DMS153 treated with DMSO at 0.1 percent for 48 hours (cell line): Measurements from ENCODE around the gene TIA1.
A peak's percentile ranks its signal among the peaks of the same experiment; 100 is the strongest.
"Not testable (repeated sequence)": the region's sequence is repeated elsewhere in the genome, so short reads cannot be mapped to it uniquely, and the experiment has no call there.

Experiments
- DNase-seq: peaks from one replicate; lab custom pipeline; 2025; ENCODE audit not compliant: unreplicated experiment; lab: John Stamatoyannopoulos, UW

TIA1 gene

DNA sequence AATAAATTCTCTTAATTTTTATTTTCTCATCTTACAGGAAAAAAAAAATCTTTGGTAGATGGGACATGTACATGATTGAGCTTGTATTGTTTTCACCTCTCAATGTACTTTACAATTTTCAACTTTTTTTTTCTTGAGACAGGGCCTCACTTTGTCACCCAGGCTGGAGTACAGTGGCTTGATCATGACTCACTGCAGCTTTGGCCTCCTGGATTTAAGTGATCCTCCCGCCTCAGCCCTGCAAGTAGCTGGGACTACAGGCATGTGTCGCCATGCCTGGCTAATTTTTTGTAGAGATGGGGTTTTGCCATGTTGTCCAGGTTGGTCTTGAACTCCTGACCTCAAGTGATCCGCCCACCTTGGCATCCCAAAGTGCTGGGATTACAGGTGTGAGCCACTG lies 25.1 kb downstream of the TIA1 start:
- DNase-seq = not testable (repeated sequence)

DNA sequence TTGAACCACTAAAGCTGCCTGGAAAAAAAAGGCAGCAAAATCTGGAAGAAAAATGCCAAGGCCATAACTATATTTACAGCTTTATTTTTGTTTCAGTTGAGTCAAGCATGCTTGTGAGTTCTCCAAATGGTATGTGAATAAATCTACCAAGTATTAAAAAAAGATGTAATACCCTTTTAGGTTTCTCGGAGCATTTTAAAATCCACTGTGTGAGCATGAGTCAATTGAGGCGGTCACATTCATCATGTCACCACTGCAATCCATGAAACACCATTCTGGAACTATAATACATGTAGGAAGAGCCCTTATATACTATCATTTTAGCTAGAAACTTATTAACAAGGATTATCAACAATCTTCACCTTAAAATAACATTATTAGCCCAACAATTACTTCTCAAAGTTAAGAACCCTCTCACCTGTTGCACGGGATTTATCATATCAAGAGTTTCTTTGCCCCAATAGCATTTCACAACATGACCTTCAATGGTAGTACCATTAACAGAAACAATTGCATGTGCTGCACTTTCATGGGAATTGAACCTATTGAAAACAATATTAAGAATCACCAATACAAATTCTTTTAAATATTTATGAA lies 33.4 kb downstream of the TIA1 start:
- DNase-seq = no peak

DNA sequence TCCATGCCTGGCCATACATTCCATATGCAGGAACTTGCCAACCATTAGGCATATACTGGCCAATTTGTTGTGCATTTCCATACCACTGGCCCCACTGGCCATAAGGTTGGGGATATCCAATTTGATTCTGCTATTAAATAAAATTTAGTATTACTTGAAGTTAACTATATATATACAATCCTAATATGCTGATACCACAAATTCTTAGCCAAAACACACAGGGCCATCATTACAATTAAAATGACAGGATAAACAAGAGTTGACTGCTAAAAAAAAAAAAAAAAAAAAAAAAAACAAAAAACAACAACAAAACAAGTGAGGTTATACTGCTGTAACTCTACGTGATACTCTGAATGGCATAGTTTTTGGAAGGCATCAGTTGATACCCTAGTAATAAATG lies 34.1 kb downstream of the TIA1 start:
- no peak for DNase-seq

DNA sequence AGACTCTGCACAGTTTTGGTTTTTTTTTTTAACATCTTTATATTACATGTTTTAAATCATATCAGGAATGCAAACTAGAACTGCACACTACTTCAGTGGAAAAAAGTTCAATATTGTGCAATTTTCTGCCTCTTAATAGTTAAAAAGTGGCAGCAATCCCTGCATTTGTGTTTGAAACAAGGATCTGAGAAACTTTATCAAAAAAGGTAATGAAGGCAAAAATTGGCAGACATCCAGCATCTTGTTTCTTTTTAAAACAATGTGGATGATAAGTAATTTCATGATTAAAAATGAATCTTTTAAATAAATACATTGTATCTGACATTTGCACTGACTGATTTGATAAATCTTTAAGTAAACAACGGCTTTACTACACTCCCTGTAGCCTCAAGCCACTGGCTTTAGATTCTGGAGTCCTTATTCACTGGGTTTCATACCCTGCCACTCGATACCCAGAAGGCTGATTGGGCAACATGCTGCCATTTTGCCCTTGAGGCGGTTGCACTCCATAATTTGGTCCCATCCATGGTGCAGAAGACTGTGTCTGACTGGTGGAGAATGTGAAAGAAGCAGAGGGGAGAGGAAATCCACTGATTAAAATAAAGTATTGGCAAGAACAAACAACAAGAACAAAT lies 36.0 kb downstream of the TIA1 start:
- no peak for DNase-seq

DNA sequence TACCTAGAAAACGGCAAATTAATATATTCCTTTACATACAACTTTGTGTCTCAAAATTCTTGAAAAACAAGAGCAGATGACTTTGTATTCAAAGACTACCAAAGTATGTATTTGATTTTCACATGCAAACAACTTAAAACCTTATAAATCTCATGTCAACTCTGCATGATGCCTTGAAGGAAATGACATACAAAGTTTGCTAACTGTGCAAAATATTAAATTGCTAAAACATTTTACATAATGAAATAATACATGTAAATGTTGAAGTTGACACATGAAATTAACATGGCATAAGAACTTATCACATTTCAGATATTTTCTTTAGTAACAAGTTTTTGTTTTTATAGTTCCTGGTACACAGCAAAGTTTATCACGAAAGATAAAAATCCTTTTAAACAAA lies 36.8 kb downstream of the TIA1 start:
- no peak for DNase-seq

DNA sequence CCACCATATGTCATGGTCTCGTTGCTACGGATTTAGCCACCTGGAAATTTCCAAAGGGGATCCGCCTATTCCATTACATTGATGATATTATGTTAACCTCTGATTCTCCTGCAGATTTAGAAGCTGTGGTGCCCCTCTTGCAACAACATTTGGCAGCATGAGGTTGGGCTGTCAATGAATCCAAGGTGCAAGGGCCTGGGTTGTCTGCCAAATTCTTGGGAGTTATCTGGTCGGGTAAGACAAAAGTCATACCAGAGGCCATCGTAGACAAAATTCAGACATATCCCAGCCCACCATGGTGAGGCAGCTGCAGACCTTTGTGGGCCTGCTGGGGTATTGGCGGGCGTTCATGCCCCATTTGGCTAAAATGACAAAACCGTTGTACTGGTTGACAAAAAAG lies 44.0 kb downstream of the TIA1 start:
- no peak for DNase-seq

DNA sequence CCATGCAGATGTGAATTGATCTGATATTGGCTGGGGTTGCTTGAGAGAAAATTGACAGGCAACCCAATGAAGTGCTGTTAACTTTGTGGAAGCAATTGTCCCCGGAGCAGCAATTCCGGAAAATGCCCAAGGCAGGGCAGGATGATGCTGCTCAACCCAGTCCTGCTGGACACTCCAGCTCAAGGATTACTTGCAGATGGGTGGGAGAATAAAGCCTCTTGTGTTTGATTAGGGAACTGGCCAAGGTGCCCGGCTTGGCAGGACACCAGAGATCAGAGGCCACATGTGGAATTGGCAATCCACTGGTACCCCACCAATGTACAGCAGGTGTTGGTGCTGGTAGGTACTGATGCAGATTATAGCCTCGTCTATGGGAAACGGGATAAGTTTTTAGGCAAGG lies 45.3 kb downstream of the TIA1 start:
- DNase-seq = no peak

DNA sequence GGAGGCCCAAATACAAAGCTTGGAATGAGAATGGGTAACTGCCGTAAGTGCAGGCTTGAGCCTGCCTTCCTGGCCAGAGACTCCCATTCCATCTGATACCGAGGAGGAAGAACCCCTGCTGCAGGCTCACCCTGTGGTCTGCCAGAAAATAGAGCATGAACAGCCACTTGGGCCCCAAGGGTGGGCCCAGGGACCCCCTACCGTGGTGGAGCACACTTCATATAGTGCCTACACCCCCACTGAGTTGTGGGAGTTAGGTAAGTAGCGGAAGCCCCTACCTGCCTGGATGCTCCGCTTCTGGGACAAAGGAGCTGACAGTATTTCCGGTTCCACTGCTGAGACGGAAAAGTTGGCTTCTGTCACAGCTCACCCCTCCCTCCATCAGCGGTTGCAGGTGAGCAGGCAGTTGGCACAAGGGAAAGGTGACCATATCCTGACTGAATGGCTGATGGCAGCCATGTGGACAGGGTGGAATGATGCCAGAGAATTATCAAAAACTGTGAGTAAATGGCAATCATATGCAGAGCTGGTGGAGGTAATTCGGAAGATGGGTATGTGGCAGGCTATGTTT lies 46.1 kb downstream of the TIA1 start:
- peak; percentile 32 for DNase-seq

DNA sequence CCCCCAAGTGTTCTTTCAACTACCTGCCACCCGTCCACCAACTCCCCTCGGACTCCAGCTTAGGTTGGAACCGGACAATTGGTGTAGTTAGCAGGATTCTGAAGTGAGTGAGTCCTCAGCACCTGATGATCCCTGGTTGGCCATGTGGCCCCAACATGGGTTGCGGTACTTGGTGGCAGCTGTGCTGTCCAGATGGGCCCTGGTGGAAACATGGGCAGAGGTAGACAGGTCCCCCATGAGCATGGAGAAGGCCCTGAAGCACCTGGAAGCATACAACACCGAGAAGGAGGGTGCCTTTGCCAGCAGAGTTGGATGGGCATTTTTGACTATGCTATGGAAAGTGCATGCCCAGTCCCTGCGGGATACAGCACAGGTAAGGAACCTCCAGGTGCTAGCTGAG lies 46.6 kb downstream of the TIA1 start:
- no peak for DNase-seq

DNA sequence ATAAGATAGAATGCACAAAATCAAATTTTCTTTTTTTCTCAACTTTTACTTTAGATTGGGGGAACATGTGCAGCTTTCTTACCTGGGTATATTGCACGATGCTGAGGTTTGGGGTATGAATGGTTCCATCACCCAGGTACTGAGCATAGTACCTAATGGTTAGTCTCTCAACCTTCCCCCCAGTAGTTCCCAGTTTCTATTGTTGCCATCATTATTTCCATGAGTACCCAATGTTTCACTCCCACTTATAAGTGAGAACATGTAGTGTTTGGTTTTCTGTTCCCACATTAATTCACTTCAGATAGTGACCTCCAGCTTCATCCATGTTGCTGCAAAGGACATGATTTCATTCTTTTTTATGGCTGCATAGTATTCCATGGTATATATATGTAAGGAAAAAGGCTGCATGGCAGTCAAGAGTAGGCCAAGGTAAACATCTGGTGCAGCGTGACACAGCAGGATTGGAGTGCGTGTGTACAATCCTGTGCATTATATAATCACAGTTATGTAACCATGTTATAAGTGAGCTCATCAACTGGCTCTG lies 47.1 kb downstream of the TIA1 start:
- DNase-seq = no peak

DNA sequence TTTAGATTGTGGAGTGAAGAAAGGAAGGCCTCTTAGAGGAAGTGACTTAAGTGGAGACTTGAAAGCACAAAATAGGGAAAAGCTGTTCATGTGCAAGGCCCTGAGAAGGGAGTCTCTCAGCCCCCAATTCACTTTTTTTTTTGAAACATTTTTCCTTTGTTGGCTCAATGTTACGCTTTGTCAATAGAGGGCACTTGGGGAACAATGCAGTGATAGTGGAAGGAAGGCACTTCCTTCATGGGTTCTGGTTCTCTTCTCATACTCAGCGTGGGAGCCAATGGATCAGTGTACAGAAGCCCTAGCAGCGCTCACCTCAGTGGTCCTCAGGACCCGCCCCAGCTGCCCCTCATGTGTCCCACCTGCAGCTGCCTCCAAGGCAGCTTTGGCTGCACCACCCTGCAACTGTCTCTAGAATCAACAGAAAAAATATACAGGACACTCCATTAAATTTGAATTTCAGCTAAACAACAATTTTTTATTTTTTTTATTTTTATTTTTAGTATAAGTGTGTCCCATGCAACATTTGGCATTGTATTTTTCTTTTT lies 49.0 kb downstream of the TIA1 start:
- no peak for DNase-seq

DNA sequence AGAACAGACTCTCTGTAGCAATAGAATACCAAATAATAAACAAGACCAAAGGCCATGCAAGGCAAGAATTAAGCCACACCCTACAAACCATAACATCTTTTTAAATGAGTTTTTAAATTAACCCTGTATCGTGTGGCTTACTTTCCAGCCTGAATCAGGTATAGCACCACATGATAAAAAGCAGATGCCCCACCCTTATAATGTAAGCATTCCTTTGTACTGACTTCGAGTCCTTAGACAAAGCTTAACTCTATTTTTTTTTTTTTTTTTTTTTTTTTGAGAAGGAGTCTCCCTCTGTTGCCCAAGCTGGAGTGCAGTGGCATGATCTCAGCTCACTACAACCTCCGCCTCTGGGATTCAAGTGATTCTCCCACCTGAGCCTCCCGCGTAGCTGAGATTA lies 55.9 kb downstream of the TIA1 start:
- DNase-seq = no peak

DNA sequence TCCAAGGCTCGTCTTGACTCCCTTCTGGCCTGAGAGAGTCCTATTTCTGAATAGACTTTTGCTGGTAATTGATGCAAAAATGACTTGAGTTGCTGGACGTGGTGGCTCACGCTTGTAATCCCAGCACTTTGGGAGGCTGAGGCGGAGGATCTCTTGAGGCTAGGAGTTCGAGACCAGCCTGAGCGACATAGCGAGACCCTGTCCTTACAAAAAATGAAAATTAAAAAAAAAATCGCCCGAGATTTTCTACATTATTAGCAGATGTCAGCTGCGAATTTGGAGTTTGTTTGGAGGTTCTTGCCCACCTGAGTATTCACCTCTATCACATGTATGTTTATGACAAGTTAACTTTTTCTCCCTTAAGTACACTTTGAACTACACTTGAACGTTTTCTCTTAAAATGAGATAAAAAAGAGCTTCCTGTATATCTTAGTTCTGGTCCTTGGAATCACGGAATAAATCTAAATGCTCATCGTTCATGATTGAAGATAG lies 57.1 kb downstream of the TIA1 start:
- DNase-seq = no peak

DNA sequence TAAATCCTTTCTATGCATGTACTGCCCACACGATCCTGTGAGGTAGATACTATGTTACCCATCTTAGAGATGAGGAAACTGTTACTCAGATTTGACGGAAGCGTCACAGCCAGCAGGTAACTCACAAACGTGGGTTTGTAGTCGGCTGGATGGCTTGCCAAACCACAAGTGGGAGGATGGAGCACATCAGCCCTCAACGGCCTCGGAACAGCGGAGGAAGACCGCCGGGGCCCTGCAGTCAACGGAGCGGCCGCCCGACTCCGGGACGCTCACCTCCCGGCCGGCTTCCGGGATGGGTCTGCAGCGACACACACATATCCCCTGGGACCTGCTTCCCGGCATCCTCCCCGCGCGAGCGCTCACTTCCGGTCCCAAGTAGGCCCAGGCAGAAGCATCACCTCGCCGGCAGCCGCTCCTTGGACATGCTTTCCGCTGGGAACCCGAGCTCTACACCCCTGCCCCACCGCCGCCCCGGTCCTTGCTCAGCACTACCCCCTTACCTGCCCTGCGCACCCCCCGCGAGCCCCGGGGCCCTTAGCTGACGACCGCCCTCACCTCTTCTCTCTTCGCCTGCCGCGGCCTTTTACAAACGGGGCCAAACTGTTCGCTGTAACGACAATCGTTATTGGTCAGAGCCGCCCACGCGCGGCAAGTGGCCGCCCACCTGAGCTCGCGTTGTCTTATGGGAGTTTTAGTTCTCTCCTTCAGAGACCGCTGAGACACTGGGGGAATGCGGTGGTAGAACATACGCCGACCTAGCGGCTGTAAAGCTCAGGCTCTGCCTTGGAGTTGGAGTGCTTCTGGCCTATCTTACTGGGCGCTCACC lies 57.8 kb downstream of the TIA1 start, which contains the start of gene C2orf42:
Gene C2orf42 (minus strand): TSS at position 602 of the 826 bp plus-strand sequence. CDS start 9,034 bp downstream, outside the sequence.
- DNase-seq = peak; percentile 91

DNA sequence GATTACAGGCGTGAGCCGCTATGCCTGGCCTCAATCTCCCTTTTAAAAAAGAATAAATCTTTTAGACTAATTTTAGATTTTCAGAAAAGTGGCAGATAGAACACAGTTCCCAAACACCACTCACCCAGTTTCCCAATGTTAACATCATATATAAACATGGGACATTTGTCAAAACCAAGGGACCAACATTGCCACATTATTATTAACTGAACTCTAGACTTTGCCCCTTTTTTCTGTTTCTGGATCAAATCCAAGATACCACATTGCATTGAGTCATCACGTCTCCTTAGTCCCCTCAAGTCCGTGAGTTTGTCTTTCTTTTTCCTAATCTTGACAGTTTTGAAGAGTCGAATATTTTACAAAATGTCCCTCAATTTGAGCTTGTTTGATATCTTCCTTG lies 60.0 kb downstream of the TIA1 start:
- DNase-seq = no peak

DNA sequence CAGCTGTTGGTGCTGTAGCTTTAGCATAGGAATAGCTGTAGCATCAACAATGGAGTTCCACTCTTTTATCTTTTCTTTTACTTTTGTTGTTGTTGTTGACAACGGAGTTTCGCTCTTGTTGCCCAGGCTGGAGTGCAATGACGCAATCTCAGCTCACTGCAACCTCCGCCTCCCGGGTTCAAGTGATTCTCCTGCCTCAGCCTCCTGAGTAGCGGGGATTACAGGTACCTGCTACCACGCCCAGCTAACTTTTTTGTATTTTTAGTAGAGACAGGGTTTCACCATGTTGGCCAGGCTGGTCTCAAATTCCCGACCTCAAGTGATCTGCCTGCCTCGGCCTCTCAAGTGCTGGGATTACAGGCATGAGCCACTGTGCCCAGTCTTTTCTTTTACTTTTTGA lies 61.3 kb downstream of the TIA1 start:
- not testable (repeated sequence) for DNase-seq

DNA sequence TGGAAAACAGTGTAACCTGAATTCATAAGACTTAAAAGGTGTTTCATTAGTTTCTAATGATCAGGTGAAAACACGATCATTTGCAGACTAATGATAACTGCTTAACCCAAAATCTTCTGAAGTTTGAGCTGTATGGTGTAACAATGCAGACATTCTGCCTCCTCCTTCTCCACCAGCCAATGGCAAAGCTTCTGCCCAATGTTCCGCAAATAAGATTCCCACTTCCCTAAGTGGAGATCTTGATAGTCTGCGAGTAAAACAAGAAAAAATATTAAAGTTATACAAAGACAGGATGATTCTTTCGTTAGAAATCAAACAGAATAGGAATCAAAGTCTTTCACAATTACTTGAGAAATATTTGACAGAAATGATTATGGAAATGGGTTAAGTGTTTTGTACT lies 65.7 kb downstream of the TIA1 start:
- no peak for DNase-seq

DNA sequence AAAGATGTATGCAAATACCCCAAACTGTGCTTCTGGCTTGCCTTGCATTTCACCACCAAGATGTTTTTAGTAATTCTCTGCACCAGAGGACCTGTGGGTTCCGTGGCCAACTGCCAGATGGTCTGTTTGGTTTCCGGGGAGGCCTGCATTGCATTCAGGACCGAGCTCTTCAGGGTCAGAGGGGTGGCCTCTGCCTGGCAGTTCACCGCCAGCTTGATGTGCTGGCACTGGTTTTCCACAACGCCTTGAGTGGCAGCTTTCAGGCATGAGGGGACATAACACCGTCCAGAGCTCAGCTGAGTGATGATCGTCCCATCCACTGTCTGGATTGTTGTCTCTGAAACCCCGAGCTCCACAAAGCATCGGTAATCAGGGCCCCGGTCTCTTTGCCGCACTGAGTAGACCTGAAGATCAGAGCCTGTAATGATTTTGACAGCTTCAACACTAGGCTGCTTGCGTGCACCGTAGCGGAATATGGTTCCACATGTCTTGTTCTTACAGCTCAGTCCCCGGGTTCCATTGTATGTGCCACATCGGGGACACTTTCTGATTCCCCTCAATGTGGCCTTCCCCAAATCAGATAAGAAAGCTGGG lies 67.0 kb downstream of the TIA1 start:
- no peak for DNase-seq

DNA sequence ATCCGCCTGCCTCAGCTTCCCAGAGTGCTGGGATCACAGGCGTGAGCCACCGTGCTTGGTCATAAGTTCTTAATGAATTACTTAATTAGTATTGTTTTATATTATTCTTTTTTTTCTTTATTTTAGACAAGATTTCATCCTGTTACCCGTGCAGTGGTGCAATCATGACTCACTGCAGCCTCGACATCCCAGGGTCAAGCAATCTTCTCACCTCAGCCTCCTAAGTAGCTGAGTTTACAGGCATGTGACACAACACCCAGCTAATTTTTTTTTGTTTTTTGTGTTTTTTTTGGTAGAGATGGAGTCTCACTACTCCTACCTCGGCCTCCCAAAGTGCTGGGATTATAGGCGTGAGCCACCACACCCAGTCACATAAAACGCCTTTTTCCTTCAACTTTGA lies 74.9 kb downstream of the TIA1 start:
- DNase-seq = no peak

DNA sequence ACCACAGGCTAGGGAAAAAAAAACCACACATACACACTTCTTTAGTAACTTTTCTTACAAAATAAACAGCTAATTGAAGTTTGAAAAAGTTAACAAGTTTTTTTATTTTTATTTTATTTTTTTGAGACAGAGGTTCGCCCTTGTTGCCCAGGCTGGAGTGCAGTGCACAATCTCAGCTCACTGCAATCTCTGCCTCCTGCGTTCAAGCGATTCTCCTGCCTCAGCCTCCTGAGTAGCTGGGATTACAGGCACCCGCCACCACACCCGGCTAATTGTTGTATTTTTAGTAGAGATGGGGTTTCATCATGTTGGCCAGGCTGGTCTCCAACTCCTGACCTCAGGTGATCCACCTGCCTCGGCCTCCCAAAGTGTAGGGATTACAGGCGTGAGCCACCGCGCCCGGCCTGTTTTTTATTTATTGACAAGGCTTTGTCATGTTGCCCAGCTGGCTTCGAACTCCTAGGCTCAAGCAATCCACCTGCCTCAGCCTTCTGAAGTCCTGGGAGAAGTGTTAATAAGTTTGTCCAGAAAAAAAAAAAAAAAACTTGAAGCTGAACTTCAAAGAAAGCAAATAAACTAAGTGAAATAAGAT lies 78.7 kb downstream of the TIA1 start:
- DNase-seq = not testable (repeated sequence)
